ENCODE measurements around the gene FCN3. TPM values are rescaled to one million over a fixed set of nuclear protein-coding genes. Genes with fewer than 3 reads are reported as not detected.

FCN3 gene
- total and polyA plus RNA-seq, 9 donors, result 0.35 to 7.6 (median 2.4) TPM

GRCh38 chr1:27322569-27323240 is 51.9 kb downstream of the FCN3 start:
- Histone ChIP-seq H3K4me3 (peak overlapping the region; percentile 92), H3K27me3 (no peaks in the 10 kb centered on the region), H3K27ac (peak overlapping the region in 1 of 2 donors; percentile 56), H3K36me3 (no peaks in the 10 kb centered on the region), H3K4me1 (ENCODE audit: insufficient read depth) (peaks cover 9% of the 10 kb centered on the region), H3K9me3 (no peaks in the 10 kb centered on the region)
- no peak for DNase-seq
- 9 to 12% (median 10%) methylated on average over 10 of the region's 10 CpGs for WGBS, 3 donors
- intact Hi-C loops (cut with DNase I), result loop anchor here in 2 of 4 donors (2.0 to 5.0 kb wide), 2 partner anchors 28 to 35 kb away; no protein-coding TSS in a partner anchor
- no peak for TF ChIP-seq EP300 (IDR thresholded peaks at IDR 0.05)
- no peak for TF ChIP-seq CTCF (IDR thresholded peaks at IDR 0.05)
- no peak for TF ChIP-seq POLR2A (IDR thresholded peaks at IDR 0.05)

GRCh38 chr1:27321813-27322568 is 52.6 kb downstream of the FCN3 start, which contains the start of gene TMEM222:
TSS of gene TMEM222 (plus strand) at chr1:27322163. CDS start at chr1:27322198, 35 bp downstream.
- H3K9me3 ChIP-seq, result no peaks in the 10 kb centered on the region
- 0 to 1% (median 1%) methylated on average over 64 to 67 of the region's 67 CpGs for WGBS, 3 donors
- no peaks in the 10 kb centered on the region for H3K27me3 ChIP-seq
- peak within 1 kb of the TSS in 1 of 2 donors; percentile 56 for H3K27ac ChIP-seq
- no peaks in the 10 kb centered on the region for H3K36me3 ChIP-seq
- intact Hi-C loops (cut with DNase I), result loop anchor here in 2 of 4 donors (2.0 to 5.0 kb wide), 2 partner anchors 29 to 35 kb away; no protein-coding TSS in a partner anchor
- DNase-seq, result peak; percentile 94 to 97 (median 96)
- H3K4me3 ChIP-seq, result peak within 1 kb of the TSS; percentile 92
- peaks cover 9% of the 10 kb centered on the region for H3K4me1 ChIP-seq (ENCODE audit: insufficient read depth)
- TF ChIP-seq CTCF (IDR thresholded peaks at IDR 0.05) (peak in 2 of 3 donors; percentile 56 to 66), POLR2A (IDR thresholded peaks at IDR 0.05) (no peak), EP300 (IDR thresholded peaks at IDR 0.05) (peak; percentile 35)

Small RNA genes within 50 kb of the gene (small RNA-seq; reads per million reads assigned to genes)
- not detected for gene RNU6-48P

Other genes starting within 250 kb of the FCN3 start
- gene SLC9A1, start 219.7 kb downstream of the FCN3 start, total RNA-seq, result 10 to 100 TPM in 5 of 7 donors, 1 to 10 TPM in 2; 8.6 to 33.7 (median 14.8) TPM
- 10 to 100 TPM; 10.6 to 22.0 TPM for gene SLC9A1, start 219.7 kb downstream of the FCN3 start, polyA plus RNA-seq
- gene WDTC1, start 140.2 kb downstream of the FCN3 start, total RNA-seq, result 10 to 100 TPM; 28.5 to 43.9 (median 36.3) TPM
- gene WDTC1, start 140.2 kb downstream of the FCN3 start, polyA plus RNA-seq, result 10 to 100 TPM; 20.2 to 25.7 TPM
- gene TMEM222, start 52.7 kb downstream of the FCN3 start, total RNA-seq, result 10 to 100 TPM; 12.9 to 52.5 (median 36.5) TPM
- 10 to 100 TPM; 14.8 to 50.8 TPM for gene TMEM222, start 52.7 kb downstream of the FCN3 start, polyA plus RNA-seq
- gene SYTL1, start 32.8 kb downstream of the FCN3 start, total RNA-seq, result 10 to 100 TPM in 1 of 7 donors, 1 to 10 TPM in 4, under 1 TPM in 2; 0.43 to 20.9 (median 3.4) TPM
- 1 to 10 TPM in 1 of 2 donors, under 1 TPM in 1; 0.15 to 1.4 TPM for gene SYTL1, start 32.8 kb downstream of the FCN3 start, polyA plus RNA-seq
- 10 to 100 TPM; 10.3 to 45.9 (median 19.0) TPM for gene MAP3K6, start 7.9 kb downstream of the FCN3 start, total RNA-seq
- 10 to 100 TPM in 1 of 2 donors, 1 to 10 TPM in 1; 5.1 to 14.2 TPM for gene MAP3K6, start 7.9 kb downstream of the FCN3 start, polyA plus RNA-seq
- gene CD164L2, start 8.5 kb upstream of the FCN3 start, total RNA-seq, result 10 to 100 TPM in 1 of 7 donors, 1 to 10 TPM in 1, under 1 TPM in 3, not detected in 2; 0.52 to 15.5 (median 0.89) TPM
- under 1 TPM in 1 of 2 donors, not detected in 1; 0.06 TPM for gene CD164L2, start 8.5 kb upstream of the FCN3 start, polyA plus RNA-seq
- gene GPR3, start 17.8 kb upstream of the FCN3 start, total RNA-seq, result under 1 TPM in 6 of 7 donors, not detected in 1; 0.15 to 0.87 (median 0.41) TPM
- gene GPR3, start 17.8 kb upstream of the FCN3 start, polyA plus RNA-seq, result under 1 TPM; 0.12 to 0.18 TPM
- 100 to 1,000 TPM in 5 of 7 donors, 10 to 100 TPM in 2; 28.0 to 163 (median 153) TPM for gene WASF2, start 115.3 kb upstream of the FCN3 start, total RNA-seq
- gene WASF2, start 115.3 kb upstream of the FCN3 start, polyA plus RNA-seq, result 100 to 1,000 TPM in 1 of 2 donors, 10 to 100 TPM in 1; 58.0 to 233 TPM
- 100 to 1,000 TPM in 3 of 7 donors, 10 to 100 TPM in 4; 11.3 to 159 (median 91.2) TPM for gene AHDC1, start 229.3 kb upstream of the FCN3 start, total RNA-seq
- 10 to 100 TPM; 11.2 to 33.2 TPM for gene AHDC1, start 229.3 kb upstream of the FCN3 start, polyA plus RNA-seq

Data from ovary (tissue), 9 donors.